ENCODE data around the gene CAPZA2. TPM values are rescaled to one million over a fixed set of nuclear protein-coding genes. Genes with fewer than 3 reads are reported as not detected.
"Not testable (repeated sequence)": the region's sequence is repeated elsewhere in the genome, so short reads cannot be mapped to it uniquely, and the experiment has no call there.

Gene CAPZA2
- 69.8 and 75.7 TPM in 2 replicates for total RNA-seq

- DNase-seq (ENCODE audit: low read depth) = peak; percentile 44
- peak within 1 kb of the TSS; percentile 84 for H3K4me3 ChIP-seq (ENCODE audit: low read depth, low read length)
- no peaks in the 10 kb centered on the region for H3K36me3 ChIP-seq (ENCODE audit: control insufficient read depth, insufficient read depth, low read length)
- H3K27me3 ChIP-seq (ENCODE audit: control insufficient read depth, insufficient read depth, low read length) = no peaks in the 10 kb centered on the region
- TF ChIP-seq, protein P1, sequence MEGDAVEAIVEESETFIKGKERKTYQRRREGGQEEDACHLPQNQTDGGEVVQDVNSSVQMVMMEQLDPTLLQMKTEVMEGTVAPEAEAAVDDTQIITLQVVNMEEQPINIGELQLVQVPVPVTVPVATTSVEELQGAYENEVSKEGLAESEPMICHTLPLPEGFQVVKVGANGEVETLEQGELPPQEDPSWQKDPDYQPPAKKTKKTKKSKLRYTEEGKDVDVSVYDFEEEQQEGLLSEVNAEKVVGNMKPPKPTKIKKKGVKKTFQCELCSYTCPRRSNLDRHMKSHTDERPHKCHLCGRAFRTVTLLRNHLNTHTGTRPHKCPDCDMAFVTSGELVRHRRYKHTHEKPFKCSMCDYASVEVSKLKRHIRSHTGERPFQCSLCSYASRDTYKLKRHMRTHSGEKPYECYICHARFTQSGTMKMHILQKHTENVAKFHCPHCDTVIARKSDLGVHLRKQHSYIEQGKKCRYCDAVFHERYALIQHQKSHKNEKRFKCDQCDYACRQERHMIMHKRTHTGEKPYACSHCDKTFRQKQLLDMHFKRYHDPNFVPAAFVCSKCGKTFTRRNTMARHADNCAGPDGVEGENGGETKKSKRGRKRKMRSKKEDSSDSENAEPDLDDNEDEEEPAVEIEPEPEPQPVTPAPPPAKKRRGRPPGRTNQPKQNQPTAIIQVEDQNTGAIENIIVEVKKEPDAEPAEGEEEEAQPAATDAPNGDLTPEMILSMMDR (IDR thresholded peaks at IDR 0.05; ENCODE audit: insufficient read depth, low read length, poor library complexity, severe bottlenecking) = no peak
Measured at GRCh38 chr7:116862234-116862950, at the start of gene CAPZA2. Gene CAPZA2 (plus strand): TSS chr7:116862587. CDS start chr7:116862612, 25 bp downstream.

DNA sequence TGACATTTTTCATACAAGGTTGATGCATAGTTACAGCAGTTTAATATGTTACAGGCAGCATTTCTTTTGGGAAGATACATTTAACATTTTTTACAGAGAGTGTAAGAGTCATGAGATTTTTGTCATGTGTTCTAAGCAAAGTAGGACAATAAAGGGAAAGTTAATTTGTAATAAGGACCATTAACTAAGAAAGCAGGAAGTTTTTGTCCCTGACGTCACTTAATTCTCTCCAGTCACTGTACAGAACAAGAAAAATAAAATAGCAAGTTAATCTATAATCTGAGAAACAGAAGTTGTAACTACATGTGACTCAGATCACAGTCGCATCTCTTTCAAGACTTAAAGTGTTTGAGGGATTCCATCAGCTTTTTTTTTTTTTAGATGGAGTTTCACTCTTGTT, 49.5 kb upstream of the CAPZA2 start:
- TF ChIP-seq, protein P1 (IDR thresholded peaks at IDR 0.05; ENCODE audit: insufficient read depth, low read length, poor library complexity, severe bottlenecking) = no peak
- no peaks in the 10 kb centered on the region for H3K27me3 ChIP-seq (ENCODE audit: control insufficient read depth, insufficient read depth, low read length)
- H3K4me3 ChIP-seq (ENCODE audit: low read depth, low read length) = no peak overlapping the region
- peak; percentile 96 for DNase-seq (ENCODE audit: low read depth)
- no peaks in the 10 kb centered on the region for H3K36me3 ChIP-seq (ENCODE audit: control insufficient read depth, insufficient read depth, low read length)

DNA sequence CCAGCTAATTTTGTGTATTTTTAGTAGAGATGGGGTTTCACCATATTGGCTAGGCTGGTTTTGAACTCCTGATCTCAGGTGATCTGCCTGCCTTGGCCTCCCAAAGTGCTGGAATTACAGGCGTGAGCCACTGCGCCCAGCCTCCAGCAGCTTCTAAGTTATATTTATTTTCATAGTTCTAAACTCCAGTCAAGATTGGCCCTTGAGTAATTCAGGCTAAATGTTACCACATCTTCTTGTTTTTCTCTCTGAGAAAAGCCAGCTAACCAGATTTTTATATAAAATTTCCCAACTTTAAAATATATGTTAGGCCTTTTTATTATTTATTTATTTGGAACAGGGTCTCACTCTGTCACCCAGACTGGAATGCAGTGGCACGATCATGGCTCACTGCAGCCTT, 49.0 kb upstream of the CAPZA2 start:
- not testable (repeated sequence) for H3K4me3 ChIP-seq (ENCODE audit: low read depth, low read length); H3K36me3 ChIP-seq (ENCODE audit: control insufficient read depth, insufficient read depth, low read length); DNase-seq (ENCODE audit: low read depth); H3K27me3 ChIP-seq (ENCODE audit: control insufficient read depth, insufficient read depth, low read length)

DNA sequence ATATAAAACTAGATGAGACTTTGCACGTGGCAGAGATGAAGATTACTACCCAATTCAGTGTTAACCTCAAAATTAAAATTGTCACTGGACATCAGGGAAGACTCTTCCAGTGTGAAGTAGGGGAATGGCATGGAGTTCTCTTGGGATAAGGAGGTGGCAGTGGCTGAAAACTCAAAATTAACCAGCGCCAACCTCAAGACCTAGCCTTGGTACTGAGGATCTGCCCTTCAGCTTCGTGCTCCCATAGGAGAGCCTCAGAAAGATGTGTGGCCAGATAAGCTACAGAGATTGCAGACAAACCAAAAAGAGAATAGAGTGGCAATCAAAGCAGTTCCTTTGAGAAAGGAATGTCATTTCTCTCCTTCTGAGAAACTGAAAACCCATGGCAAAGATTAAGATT, 47.3 kb upstream of the CAPZA2 start:
- no peaks in the 10 kb centered on the region for H3K27me3 ChIP-seq (ENCODE audit: control insufficient read depth, insufficient read depth, low read length)
- no peak for DNase-seq (ENCODE audit: low read depth)
- no peak overlapping the region for H3K4me3 ChIP-seq (ENCODE audit: low read depth, low read length)
- TF ChIP-seq, protein P1 (IDR thresholded peaks at IDR 0.05; ENCODE audit: insufficient read depth, low read length, poor library complexity, severe bottlenecking) = no peak
- H3K36me3 ChIP-seq (ENCODE audit: control insufficient read depth, insufficient read depth, low read length) = no peaks in the 10 kb centered on the region

GRCh38 chr7:116820149-116820548, 42.2 kb upstream of the CAPZA2 start:
- H3K27me3 ChIP-seq (ENCODE audit: control insufficient read depth, insufficient read depth, low read length) = no peaks in the 10 kb centered on the region
- no peak overlapping the region for H3K4me3 ChIP-seq (ENCODE audit: low read depth, low read length)
- H3K36me3 ChIP-seq (ENCODE audit: control insufficient read depth, insufficient read depth, low read length) = no peaks in the 10 kb centered on the region
- no peak for DNase-seq (ENCODE audit: low read depth)
- TF ChIP-seq, protein P1 (IDR thresholded peaks at IDR 0.05; ENCODE audit: insufficient read depth, low read length, poor library complexity, severe bottlenecking) = no peak

GRCh38 chr7:116821647-116822046, 40.7 kb upstream of the CAPZA2 start:
- not testable (repeated sequence) for H3K27me3 ChIP-seq (ENCODE audit: control insufficient read depth, insufficient read depth, low read length); DNase-seq (ENCODE audit: low read depth); H3K36me3 ChIP-seq (ENCODE audit: control insufficient read depth, insufficient read depth, low read length); H3K4me3 ChIP-seq (ENCODE audit: low read depth, low read length)

- H3K36me3 ChIP-seq (ENCODE audit: control insufficient read depth, insufficient read depth, low read length) = no peaks in the 10 kb centered on the region
- DNase-seq (ENCODE audit: low read depth) = no peak
- no peak overlapping the region for H3K4me3 ChIP-seq (ENCODE audit: low read depth, low read length)
- H3K27me3 ChIP-seq (ENCODE audit: control insufficient read depth, insufficient read depth, low read length) = no peaks in the 10 kb centered on the region
- TF ChIP-seq, protein P1 (IDR thresholded peaks at IDR 0.05; ENCODE audit: insufficient read depth, low read length, poor library complexity, severe bottlenecking) = no peak
Measured at GRCh38 chr7:116824449-116824848, 37.9 kb upstream of the CAPZA2 start.

Measured in kidney epithelial cell (primary cell).